ENCODE results near the gene OSBPL1A. TPM values are rescaled to one million over a fixed set of nuclear protein-coding genes. Genes with fewer than 3 reads are reported as not detected.
"Not testable (repeated sequence)": the region's sequence is repeated elsewhere in the genome, so short reads cannot be mapped to it uniquely, and the experiment has no call there.

The OSBPL1A gene
- polyA plus RNA-seq, 2 of the 4 experiments (the other 2 are of a cell fraction), result 10.5 to 22.1 TPM

- no peak for TF ChIP-seq RNF2 (IDR thresholded peaks at IDR 0.05; ENCODE audit: borderline replicate concordance, low read depth)
- no peak for TF ChIP-seq EHMT2 (IDR thresholded peaks at IDR 0.05; ENCODE audit: low read depth)
- TF ChIP-seq EP300 (IDR thresholded peaks at IDR 0.05), result no peak
- no peak for TF ChIP-seq NFE2L2 (conservative IDR thresholded peaks at IDR 0.05; ENCODE audit: low read length)
- 97% methylated on average over 3 of the region's 3 CpGs for WGBS (ENCODE audit: missing lambda C conversion rate)
- DNase-seq (ENCODE audit: low read depth in 1 of 2, low spot score in 1 of 2), result no peak
- Histone ChIP-seq H3K4me3 (no peak overlapping the region), H3K9me3 (no peaks in the 10 kb centered on the region), H3K27ac (no peak overlapping the region), H3K4me2 (no peak overlapping the region), H3K4me1 (no peaks in the 10 kb centered on the region)
- ChIA-PET POLR2A (interaction anchor here (1.8 kb wide), 1 partner anchor 19 kb away, joined by 4 read pairs; the partner anchor contains the start of gene CABYR), CTCF (interaction anchor here (0.6 kb wide), 1 partner anchor 302 kb away, joined by 4 read pairs; no protein-coding TSS in a partner anchor)
- no peak for FAIRE-seq
- ATAC-seq, result no peak
These were observed 239.8 kb downstream of the OSBPL1A start for GRCh38 chr18:24157855-24158254.

- POLR2A ChIA-PET, result no interaction called here
- H3K4me2 ChIP-seq, result no peak overlapping the region
- ATAC-seq (no peak), DNase-seq (ENCODE audit: low read depth in 1 of 2, low spot score in 1 of 2) (no peak), FAIRE-seq (no peak)
- 98% methylated on average over 3 of the region's 3 CpGs for WGBS (ENCODE audit: missing lambda C conversion rate)
- H3K4me1 ChIP-seq, result no peaks in the 10 kb centered on the region
- CTCF ChIA-PET, result no interaction called here
- TF ChIP-seq CEBPB (IDR thresholded peaks at IDR 0.05) (no peak), BHLHE40 (IDR thresholded peaks at IDR 0.05; ENCODE audit: low read depth, low read length) (no peak), FOXS1 (CRISPR knock-in tag; IDR thresholded peaks at IDR 0.05) (no peak), ESRRA (IDR thresholded peaks at IDR 0.05; ENCODE audit: borderline replicate concordance, low read length) (no peak), HOXA7 (CRISPR knock-in tag; IDR thresholded peaks at IDR 0.05) (no peak), RNF2 (IDR thresholded peaks at IDR 0.05; ENCODE audit: borderline replicate concordance, low read depth) (no peak), ZSCAN20 (CRISPR knock-in tag; IDR thresholded peaks at IDR 0.05) (no peak), MAFK (IDR thresholded peaks at IDR 0.05; ENCODE audit: partially characterized antibody) (no peak), EP300 (IDR thresholded peaks at IDR 0.05) (no peak)
- TF ChIP-seq, protein P1, sequence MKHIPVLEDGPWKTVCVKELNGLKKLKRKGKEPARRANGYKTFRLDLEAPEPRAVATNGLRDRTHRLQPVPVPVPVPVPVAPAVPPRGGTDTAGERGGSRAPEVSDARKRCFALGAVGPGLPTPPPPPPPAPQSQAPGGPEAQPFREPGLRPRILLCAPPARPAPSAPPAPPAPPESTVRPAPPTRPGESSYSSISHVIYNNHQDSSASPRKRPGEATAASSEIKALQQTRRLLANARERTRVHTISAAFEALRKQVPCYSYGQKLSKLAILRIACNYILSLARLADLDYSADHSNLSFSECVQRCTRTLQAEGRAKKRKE (CRISPR knock-in tag; IDR thresholded peaks at IDR 0.05; ENCODE audit: low read depth), result no peak
- H3K27ac ChIP-seq, result no peak overlapping the region
- H3K9me3 ChIP-seq, result no peaks in the 10 kb centered on the region
- no peak overlapping the region for H3K4me3 ChIP-seq
These were observed 244.2 kb downstream of the OSBPL1A start for GRCh38 chr18:24153397-24153796.

DNA sequence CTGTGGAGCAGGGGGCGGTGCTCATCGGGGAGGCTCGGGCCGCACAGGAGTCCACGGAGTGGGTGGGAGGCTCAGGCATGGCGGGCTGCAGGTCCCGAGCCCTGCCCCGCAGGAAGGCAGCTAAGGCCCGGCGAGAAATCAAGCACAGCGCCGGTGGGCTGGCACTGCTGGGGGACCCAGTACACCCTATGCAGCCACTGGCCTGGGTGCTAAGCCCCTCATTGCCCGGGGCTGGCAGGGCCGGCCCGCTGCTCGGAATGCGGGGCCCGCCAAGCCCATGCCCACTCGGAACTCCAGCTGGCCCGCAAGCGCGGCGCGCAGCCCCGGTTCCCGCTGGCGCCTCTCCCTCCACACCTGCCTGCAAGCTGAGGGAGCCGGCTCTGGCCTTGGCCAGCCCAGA is 248.0 kb downstream of the OSBPL1A start:
- ATAC-seq; FAIRE-seq; H3K4me2 ChIP-seq; H3K27ac ChIP-seq; H3K4me1 ChIP-seq; H3K9me3 ChIP-seq; CTCF ChIA-PET; DNase-seq (ENCODE audit: low read depth in 1 of 2, low spot score in 1 of 2); H3K4me3 ChIP-seq: not testable (repeated sequence)
- WGBS (ENCODE audit: missing lambda C conversion rate), result 100% methylated on average over 4 of the region's 28 CpGs
- POLR2A ChIA-PET, result interaction anchor here (1.1 kb wide), 1 partner anchor 11 kb away, joined by 3 read pairs; the partner anchor contains the start of gene CABYR

DNA sequence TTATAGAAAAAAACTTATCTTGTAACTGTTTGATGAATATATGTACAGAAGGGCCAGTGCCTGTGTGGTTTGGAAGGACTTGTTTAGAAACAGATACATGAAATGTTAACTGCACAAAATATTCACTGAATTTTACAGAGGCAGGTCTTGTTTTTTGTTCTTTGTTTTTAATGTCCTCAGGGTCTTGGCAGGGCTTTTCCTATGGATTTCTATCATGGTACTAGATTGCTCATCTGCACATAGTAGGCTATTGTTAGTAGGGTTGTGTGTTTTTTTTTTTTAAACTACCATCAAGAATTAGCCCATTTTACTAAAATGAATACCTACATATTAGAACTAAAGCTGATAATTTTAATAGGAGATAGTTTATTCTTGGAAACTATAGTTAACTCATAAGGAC is 255.2 kb downstream of the OSBPL1A start:
- CTCF ChIA-PET, result interaction anchor here (0.7 kb wide), 1 partner anchor 50 kb away, joined by 3 read pairs; no protein-coding TSS in a partner anchor
- FAIRE-seq (no peak), ATAC-seq (no peak), DNase-seq (ENCODE audit: low read depth in 1 of 2, low spot score in 1 of 2) (no peak)
- Histone ChIP-seq H3K4me2 (no peak overlapping the region), H3K4me3 (no peak overlapping the region), H3K4me1 (peaks cover 11% of the 10 kb centered on the region; the same call in 2 of the 3 replicates), H3K9me3 (no peaks in the 10 kb centered on the region), H3K27ac (no peak overlapping the region)
- POLR2A ChIA-PET, result no interaction called here
- TF ChIP-seq, protein P1 (CRISPR knock-in tag; IDR thresholded peaks at IDR 0.05; ENCODE audit: low read depth), result no peak
- no peak for TF ChIP-seq NR3C1 (IDR thresholded peaks at IDR 0.05)
- no peak for TF ChIP-seq POLR2AphosphoS2 (conservative IDR thresholded peaks at IDR 0.05; ENCODE audit: low read length)
- TF ChIP-seq FOSB (CRISPR knock-in tag; IDR thresholded peaks at IDR 0.05), result no peak
- no peak for TF ChIP-seq TP53 (CRISPR knock-in tag; IDR thresholded peaks at IDR 0.05)
- no peak for TF ChIP-seq ZC3H11A (IDR thresholded peaks at IDR 0.05)
- TF ChIP-seq, protein P2, sequence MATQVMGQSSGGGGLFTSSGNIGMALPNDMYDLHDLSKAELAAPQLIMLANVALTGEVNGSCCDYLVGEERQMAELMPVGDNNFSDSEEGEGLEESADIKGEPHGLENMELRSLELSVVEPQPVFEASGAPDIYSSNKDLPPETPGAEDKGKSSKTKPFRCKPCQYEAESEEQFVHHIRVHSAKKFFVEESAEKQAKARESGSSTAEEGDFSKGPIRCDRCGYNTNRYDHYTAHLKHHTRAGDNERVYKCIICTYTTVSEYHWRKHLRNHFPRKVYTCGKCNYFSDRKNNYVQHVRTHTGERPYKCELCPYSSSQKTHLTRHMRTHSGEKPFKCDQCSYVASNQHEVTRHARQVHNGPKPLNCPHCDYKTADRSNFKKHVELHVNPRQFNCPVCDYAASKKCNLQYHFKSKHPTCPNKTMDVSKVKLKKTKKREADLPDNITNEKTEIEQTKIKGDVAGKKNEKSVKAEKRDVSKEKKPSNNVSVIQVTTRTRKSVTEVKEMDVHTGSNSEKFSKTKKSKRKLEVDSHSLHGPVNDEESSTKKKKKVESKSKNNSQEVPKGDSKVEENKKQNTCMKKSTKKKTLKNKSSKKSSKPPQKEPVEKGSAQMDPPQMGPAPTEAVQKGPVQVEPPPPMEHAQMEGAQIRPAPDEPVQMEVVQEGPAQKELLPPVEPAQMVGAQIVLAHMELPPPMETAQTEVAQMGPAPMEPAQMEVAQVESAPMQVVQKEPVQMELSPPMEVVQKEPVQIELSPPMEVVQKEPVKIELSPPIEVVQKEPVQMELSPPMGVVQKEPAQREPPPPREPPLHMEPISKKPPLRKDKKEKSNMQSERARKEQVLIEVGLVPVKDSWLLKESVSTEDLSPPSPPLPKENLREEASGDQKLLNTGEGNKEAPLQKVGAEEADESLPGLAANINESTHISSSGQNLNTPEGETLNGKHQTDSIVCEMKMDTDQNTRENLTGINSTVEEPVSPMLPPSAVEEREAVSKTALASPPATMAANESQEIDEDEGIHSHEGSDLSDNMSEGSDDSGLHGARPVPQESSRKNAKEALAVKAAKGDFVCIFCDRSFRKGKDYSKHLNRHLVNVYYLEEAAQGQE (IDR thresholded peaks at IDR 0.05), result no peak
- TF ChIP-seq PHF8 (IDR thresholded peaks at IDR 0.05; ENCODE audit: borderline replicate concordance, low read depth), result no peak
- TF ChIP-seq EHMT2 (IDR thresholded peaks at IDR 0.05; ENCODE audit: low read depth), result no peak
- no peak for TF ChIP-seq HEYL (CRISPR knock-in tag; IDR thresholded peaks at IDR 0.05)
- no peak for TF ChIP-seq RARB (CRISPR knock-in tag; IDR thresholded peaks at IDR 0.05)
- no peak for TF ChIP-seq CEBPB (IDR thresholded peaks at IDR 0.05)
- TF ChIP-seq, protein P3, sequence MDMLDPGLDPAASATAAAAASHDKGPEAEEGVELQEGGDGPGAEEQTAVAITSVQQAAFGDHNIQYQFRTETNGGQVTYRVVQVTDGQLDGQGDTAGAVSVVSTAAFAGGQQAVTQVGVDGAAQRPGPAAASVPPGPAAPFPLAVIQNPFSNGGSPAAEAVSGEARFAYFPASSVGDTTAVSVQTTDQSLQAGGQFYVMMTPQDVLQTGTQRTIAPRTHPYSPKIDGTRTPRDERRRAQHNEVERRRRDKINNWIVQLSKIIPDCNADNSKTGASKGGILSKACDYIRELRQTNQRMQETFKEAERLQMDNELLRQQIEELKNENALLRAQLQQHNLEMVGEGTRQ (IDR thresholded peaks at IDR 0.05), result no peak
- TF ChIP-seq, protein P4, sequence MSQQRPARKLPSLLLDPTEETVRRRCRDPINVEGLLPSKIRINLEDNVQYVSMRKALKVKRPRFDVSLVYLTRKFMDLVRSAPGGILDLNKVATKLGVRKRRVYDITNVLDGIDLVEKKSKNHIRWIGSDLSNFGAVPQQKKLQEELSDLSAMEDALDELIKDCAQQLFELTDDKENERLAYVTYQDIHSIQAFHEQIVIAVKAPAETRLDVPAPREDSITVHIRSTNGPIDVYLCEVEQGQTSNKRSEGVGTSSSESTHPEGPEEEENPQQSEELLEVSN (IDR thresholded peaks at IDR 0.05; ENCODE audit: borderline replicate concordance, low read depth), result no peak
